Posterior vena cava (tissue), 2 donors: ENCODE measurements around the gene TMEM204. TPM values are rescaled to one million over a fixed set of nuclear protein-coding genes. Genes with fewer than 3 reads are reported as not detected.

Experiments
- DNase-seq: peaks from one replicate; pipeline ENCODE4 v3.0.0-alpha.2; 2020; ENCODE audit warnings: low spot score
- intact Hi-C, 2 donors: fragments of 100-400 bp; cut with DNase I; formaldehyde crosslinking; loops; one replicate each; pipeline versions ENCODE4 v1.14.1 to v1.14.2; 2022 to 2023
- total RNA-seq, 2 donors: library from RNA; stranded (reverse); fragmentation: NEBNext Ultra II Directional; extraction: Animal tissue kit (Norgen Biotek cat#: 25700); gene quantifications; one replicate each; pipeline ENCODE4 v1.2.1, GENCODE V29; 2021
- donor health status: DM: yes; HTN: yes; CAD: no.
- donor health status: DM: yes; HTN: yes; CAD: no.

TMEM204 gene
- total RNA-seq, 2 donors from 2014 or later = 23.7 to 36.5 TPM

- intact Hi-C loops = loop anchor here in 1 of 2 donors (5.0 to 10.0 kb wide), 2 partner anchors 57 to 109 kb away; partner anchors contain the start of gene TELO2
- DNase-seq = no peak
These were observed 68.0 kb downstream of the TMEM204 start for GRCh38 chr16:1601489-1601888.

- intact Hi-C loops = loop anchor here in 1 of 2 donors (5.0 to 10.0 kb wide), 2 partner anchors 57 to 110 kb away; partner anchors contain the start of gene TELO2
- DNase-seq = no peak
These were observed 68.8 kb downstream of the TMEM204 start for GRCh38 chr16:1602285-1602684.

Other genes with a start within 250 kb of the TMEM204 start
- gene UBE2I, start 224.0 kb upstream of the TMEM204 start, total RNA-seq = 10 to 100 TPM; 68.0 to 68.4 TPM
- gene BAIAP3, start 200.0 kb upstream of the TMEM204 start, total RNA-seq = under 1 TPM; 0.24 to 0.56 TPM
- 10 to 100 TPM; 40.4 to 40.7 TPM for gene TSR3, start 181.8 kb upstream of the TMEM204 start, total RNA-seq
- gene GNPTG, start 181.7 kb upstream of the TMEM204 start, total RNA-seq = 10 to 100 TPM; 48.4 to 55.6 TPM
- 10 to 100 TPM in 1 of 2 donors, 1 to 10 TPM in 1; 9.9 to 11.3 TPM for gene UNKL, start 119.0 kb upstream of the TMEM204 start, total RNA-seq
- 1 to 10 TPM; 8.9 to 9.9 TPM for gene UQCC4, start 112.9 kb upstream of the TMEM204 start, total RNA-seq
- gene PERCC1, start 102.6 kb upstream of the TMEM204 start, total RNA-seq = not detected
- gene CCDC154, start 89.1 kb upstream of the TMEM204 start, total RNA-seq = under 1 TPM; 0.42 to 0.76 TPM
- gene CLCN7, start 58.6 kb upstream of the TMEM204 start, total RNA-seq = 10 to 100 TPM; 35.8 to 52.6 TPM
- gene PTX4, start 44.7 kb upstream of the TMEM204 start, total RNA-seq = under 1 TPM in 1 of 2 donors, not detected in 1; 0.14 TPM
- gene TELO2, start 40.3 kb upstream of the TMEM204 start, total RNA-seq = 10 to 100 TPM; 20.8 to 21.4 TPM
- 10 to 100 TPM; 13.1 to 14.9 TPM for gene IFT140, start 78.4 kb downstream of the TMEM204 start, total RNA-seq
- 10 to 100 TPM; 12.1 to 12.4 TPM for gene CRAMP1, start 78.7 kb downstream of the TMEM204 start, total RNA-seq
- gene JPT2, start 144.6 kb downstream of the TMEM204 start, total RNA-seq = 10 to 100 TPM; 23.3 to 31.1 TPM
- gene MAPK8IP3, start 172.5 kb downstream of the TMEM204 start, total RNA-seq = 10 to 100 TPM; 37.1 to 42.3 TPM
- 10 to 100 TPM; 31.6 to 47.0 TPM for gene NME3, start 237.9 kb downstream of the TMEM204 start, total RNA-seq
- 10 to 100 TPM; 10.2 to 12.0 TPM for gene EME2, start 239.1 kb downstream of the TMEM204 start, total RNA-seq
- gene MRPS34, start 239.5 kb downstream of the TMEM204 start, total RNA-seq = 10 to 100 TPM; 37.3 to 45.8 TPM
- 10 to 100 TPM; 21.7 to 26.7 TPM for gene SPSB3, start 248.9 kb downstream of the TMEM204 start, total RNA-seq
- 10 to 100 TPM; 30.4 to 30.9 TPM for gene NUBP2, start 249.3 kb downstream of the TMEM204 start, total RNA-seq